Right forelimb (tissue), 1 donor: ENCODE data around the gene ADGRD2.

Source experiments
- DNase-seq: peaks from one replicate; pipeline ENCODE4 v3.0.0-alpha.2; 2018

ADGRD2 gene

GRCh38 chr9:124498499-124499146, 48.4 kb downstream of the ADGRD2 start:
- no peak for DNase-seq

DNA sequence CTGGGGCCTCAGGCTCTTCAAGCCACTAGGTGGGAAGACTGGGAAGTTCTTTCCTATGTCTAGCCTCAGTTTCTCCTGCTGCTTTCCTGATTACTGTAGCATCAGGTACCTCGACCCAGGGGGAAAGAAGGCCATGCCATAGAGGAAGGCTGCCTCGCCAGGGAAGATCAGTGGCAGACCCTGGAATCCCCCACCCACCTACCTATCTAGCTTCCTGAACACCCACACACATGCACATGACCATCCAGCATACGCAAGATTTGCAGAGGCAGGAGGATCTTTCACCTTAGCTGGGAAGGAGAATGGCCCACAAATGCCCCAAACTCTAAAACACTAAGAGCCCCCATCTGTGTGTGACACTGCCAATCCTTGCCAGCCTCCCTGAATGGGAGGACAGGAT, 49.0 kb downstream of the ADGRD2 start:
- DNase-seq: no peak

GRCh38 chr9:124500028-124500795, 50.0 kb downstream of the ADGRD2 start:
- no peak for DNase-seq

DNA sequence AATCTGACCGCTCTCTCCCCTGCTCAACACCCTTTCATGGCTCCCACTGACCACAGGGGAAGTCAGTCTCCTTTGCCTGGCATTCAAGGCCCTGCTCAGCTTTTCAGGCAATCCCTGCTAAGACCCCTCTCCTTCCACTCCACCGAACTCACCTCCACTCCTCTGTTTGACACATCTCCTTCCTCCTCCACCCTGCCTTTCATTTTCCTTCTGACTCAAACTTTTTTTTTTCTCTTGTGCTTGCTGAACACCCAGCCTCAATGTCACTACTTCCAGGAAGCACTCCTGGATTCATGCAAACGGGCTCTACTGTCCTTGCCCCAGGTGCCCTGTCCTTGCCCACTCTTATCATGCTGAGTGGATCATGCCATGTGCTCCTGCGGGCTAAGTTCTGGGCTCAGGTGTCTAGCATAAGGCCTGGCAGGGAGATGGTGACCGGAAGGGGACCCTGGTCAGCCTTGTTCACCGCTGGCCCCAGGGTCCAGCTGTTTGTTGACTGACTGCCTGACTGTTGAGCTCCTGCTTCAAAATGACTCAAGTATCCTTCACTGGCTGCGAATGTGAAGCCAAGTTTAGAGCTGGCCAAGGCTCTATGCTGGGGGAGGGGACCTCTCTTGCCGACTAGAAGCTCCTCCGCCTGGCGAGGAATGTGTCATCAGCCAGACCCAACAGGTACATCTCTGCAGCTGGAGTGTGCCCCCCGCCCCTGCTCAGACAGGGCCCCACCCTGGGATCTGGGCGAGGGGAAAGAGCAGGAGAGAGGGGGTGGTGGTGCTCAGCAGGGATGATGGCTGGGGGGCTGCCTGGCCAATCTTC, 50.8 kb downstream of the ADGRD2 start:
- DNase-seq: no peak

GRCh38 chr9:124501771-124502320, 51.6 kb downstream of the ADGRD2 start:
- no peak for DNase-seq

DNA sequence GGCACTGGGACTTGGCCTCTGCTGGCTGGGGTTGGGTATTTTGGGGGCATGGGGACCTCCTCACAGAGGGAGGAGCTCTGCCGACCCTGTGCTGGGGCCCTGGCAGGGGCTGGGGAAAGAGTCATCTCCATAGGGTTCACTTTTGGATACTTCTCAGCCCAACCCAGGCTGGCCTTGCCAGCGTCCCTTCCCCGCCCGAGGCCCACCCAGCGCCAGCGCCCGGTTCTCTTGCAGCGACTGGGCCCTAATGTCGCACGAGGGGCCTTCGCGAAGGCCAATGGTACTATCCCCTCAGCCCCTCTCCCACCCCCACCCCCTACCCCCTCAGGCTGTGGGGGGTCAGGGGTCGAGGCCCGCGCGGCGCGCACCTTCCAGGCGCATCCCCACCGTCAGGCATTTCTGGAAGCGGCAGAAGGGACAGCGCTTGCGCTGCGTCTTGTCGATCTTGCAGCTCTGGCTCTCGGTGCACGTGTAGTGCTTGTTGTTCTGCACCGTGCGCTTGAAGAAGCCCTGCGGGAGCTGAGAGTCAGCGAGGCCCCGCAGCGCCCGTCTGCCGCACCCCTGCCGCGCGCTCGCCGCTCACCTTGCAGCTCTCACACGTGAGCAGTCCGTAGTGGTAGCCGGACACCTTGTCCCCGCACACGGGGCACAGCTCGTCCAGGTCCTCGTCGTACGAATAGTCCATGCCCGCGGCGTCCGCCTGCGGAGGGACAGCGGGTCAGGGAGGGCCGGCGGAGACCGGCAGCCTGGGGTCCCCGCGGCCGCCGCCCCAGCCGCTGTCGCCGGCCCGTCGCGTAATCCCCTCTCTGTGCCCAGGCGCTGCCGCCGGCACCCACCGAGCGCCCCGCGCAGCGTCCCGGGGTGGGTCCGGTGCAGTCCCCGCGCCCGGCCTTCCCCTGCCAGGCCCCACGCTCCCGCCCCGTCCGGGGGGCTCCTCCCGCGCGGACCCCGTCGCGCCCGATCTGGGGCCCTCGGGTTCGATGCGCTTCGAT, 52.8 kb downstream of the ADGRD2 start:
- no peak for DNase-seq

DNA sequence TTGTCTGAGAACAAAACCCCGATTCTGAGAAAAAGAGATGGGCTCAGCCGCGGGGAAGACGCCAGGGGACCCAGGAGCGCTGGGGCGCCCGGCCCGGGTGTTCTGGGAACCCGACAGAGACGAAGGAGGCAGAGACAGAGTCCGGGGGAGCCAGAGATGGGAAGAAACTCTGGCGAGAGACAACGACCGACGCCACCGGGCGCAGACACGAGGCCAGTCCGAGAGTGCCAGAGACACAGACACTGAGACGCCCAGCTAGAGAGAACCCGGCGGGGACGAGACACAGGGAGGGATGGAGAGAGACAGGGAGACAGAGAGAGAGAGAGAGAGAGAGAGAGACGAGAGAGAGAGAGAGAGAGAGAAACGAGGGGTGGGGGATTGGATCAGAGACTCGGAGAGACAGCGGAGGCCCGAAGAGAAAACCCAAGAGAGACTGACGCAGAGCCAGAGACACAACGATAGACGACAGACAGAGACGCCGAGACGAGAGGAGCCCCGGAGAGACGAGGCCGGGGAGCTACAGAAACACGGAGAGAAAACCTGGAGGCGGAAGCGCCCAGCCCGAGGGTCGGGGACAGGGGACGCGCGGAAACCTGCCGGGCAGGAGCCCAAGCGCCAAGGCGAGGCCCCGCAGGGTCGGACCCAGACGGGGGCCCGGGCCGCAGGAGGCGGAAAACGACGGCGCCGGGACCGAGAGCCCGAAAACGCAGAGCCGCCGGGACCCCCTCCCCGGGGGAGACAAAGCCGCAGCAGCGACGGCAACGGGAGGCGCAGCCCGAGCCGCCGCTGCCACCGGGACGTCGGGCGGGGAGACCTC, 53.7 kb downstream of the ADGRD2 start:
- no peak for DNase-seq

- no peak for DNase-seq
These were observed 54.3 kb downstream of the ADGRD2 start for GRCh38 chr9:124504530-124505005.

GRCh38 chr9:124505006-124505900, 55.0 kb downstream of the ADGRD2 start:
- no peak for DNase-seq

- DNase-seq: no peak
These were observed 55.7 kb downstream of the ADGRD2 start for GRCh38 chr9:124505901-124506346.

GRCh38 chr9:124506433-124506832, 56.2 kb downstream of the ADGRD2 start:
- no peak for DNase-seq

GRCh38 chr9:124506931-124507879, 57.0 kb downstream of the ADGRD2 start, which contains the start of gene NR5A1:
NR5A1 (minus strand) TSS chr9:124507399; CDS start chr9:124503395, 4,004 bp downstream.
- DNase-seq: no peak

- DNase-seq: no peak
These were observed 57.7 kb downstream of the ADGRD2 start for GRCh38 chr9:124507880-124508423.

GRCh38 chr9:124510650-124511425, 60.6 kb downstream of the ADGRD2 start:
- no peak for DNase-seq

DNA sequence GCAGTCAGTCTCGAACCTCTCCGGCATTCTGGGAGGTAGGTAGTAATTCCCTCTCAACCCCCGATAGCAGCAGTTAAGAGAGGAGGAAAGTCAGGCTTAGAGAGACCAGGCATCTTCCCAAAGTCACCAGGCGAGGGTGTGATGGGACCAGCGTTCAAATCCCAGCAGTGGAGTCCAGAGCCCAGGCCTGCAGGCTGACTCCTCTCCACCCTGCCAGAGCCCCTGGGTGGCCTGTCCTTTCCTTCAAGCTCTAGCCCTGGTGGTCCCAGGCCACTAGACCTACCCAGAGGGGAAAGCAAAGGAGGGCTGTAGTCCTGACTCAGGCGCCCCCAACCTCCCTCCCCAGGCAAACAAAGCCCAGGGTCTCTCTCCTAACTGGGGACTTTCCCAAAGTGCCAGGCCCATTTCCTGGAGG, 61.2 kb downstream of the ADGRD2 start:
- DNase-seq: no peak

DNA sequence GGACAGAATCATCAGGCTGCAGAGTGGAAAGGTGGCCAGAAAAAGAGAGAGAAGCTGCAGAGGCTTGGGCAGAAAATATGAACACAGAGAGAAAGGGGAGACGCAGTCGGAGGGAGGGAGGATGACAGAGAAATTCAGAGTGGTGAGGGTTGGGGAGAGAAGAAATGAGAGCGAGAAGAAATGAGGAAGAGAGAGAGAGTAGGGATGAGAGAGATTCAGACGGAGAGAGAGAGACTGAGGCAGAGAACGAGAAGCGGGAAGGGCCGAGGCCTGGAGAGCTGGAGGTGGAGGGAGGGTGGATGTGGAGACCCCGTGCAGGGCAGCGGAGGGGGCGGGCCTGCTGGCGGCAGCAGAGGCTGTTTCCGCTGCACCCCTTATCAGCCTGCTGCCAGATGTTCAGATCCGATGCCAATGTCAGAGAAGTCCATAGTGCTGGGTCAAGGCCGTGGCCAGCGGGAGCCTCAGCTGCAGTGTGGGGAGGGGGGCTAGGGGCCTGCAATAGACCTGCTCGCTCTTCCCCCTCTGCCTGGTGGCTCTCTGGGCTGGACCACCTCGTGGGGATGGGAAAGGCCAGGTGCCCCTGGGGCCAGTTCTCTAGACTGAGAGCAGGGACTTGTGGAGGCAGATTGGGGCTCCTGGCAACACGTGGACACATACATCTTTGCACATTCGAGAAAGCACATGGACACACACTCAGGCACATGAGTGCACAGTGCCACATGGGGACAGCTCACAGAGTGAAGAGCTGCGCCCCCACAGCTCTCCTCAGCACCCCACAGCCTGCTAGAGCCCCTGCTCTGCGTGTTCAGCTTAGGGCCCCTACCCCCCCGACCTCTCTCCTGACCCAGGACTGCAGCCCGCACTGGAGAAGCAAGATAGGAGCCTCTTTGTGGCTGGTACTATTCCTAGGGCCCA, 61.9 kb downstream of the ADGRD2 start:
- no peak for DNase-seq
